Measurements from ENCODE around the gene DEGS2. TPM values are rescaled to one million over a fixed set of nuclear protein-coding genes. Genes with fewer than 3 reads are reported as not detected.

Gene DEGS2
- total and polyA plus RNA-seq, 2 of the 13 experiments (the other 11 are each of a cell fraction or from before 2014, with no cell fraction given): 0.09 TPM

DNA sequence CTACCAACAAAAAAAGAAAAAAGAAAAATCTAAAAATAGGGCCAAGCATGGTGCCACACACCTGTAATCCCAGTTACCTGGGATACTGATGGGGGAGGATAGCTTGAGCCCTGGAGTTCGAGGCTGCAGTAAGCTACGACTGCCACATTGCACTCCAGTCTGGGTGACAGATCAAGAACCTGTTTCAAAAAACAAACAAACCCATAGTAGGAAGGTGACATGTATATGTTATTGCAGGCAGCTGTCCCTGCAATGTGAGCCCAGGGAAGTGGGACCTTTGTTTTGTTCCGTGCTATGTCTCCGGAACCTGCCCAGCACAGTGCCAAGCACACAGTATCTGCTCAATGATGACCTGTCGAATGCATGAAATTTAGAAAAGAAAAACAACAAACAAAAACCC, 42.3 kb upstream of the DEGS2 start:
- WGBS (ENCODE audit: low lambda C conversion rate): 37% methylated on average over 5 of the region's 5 CpGs
- Histone ChIP-seq H3K27me3 (ENCODE audit: control insufficient read depth in 1 of 2, insufficient read depth in 2 of 2, low read length in 2 of 2) (no peaks in the 10 kb centered on the region), H3K27ac (ENCODE audit: extremely low read length, insufficient read depth, low read length) (no peak overlapping the region), H3K36me3 (replicated peaks in 1 of 2; ENCODE audit: control insufficient read depth in 1 of 2, insufficient read depth in 2 of 2, low read length in 2 of 2) (no peaks in the 10 kb centered on the region), H4K20me1 (ENCODE audit: insufficient read depth, low read length) (no peaks in the 10 kb centered on the region), H3K9me3 (ENCODE audit: low read length) (no peaks in the 10 kb centered on the region), H3K9ac (ENCODE audit: insufficient read depth, low read depth, low read length) (no peak overlapping the region), H3K4me1 (ENCODE audit: insufficient read depth, low read length) (peaks cover 52% of the 10 kb centered on the region), H3K79me2 (ENCODE audit: insufficient read depth, low read length) (no peaks in the 10 kb centered on the region), H3K4me2 (ENCODE audit: low read depth, low read length) (no peak overlapping the region), H2AFZ (ENCODE audit: low read length) (peak overlapping the region; percentile 52), H3K4me3 (replicated peaks in 1 of 3; ENCODE audit: insufficient read depth in 1 of 3, low read depth in 2 of 3, low read length in 3 of 3) (no peak overlapping the region)
- ATAC-seq: peak; percentile 51
- CTCF ChIA-PET (ENCODE audit: low intra/inter-chr PET ratio, low total read pairs): no interaction called here
- TF ChIP-seq HNF4A (CRISPR knock-in tag; IDR thresholded peaks at IDR 0.05) (0 out of 2 replicates have a peak, but pooled peaks have one; percentile 4), KLF11 (CRISPR knock-in tag; IDR thresholded peaks at IDR 0.05) (no peak), POGZ (CRISPR knock-in tag; IDR thresholded peaks at IDR 0.05) (no peak)
- TF ChIP-seq, protein P1, sequence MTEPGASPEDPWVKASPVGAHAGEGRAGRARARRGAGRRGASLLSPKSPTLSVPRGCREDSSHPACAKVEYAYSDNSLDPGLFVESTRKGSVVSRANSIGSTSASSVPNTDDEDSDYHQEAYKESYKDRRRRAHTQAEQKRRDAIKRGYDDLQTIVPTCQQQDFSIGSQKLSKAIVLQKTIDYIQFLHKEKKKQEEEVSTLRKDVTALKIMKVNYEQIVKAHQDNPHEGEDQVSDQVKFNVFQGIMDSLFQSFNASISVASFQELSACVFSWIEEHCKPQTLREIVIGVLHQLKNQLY (CRISPR knock-in tag; IDR thresholded peaks at IDR 0.05): no peak
- in situ Hi-C loops (cut with HindIII; ENCODE audit: extremely low pct_ligation_motif_present, low pct_unique_long_range_greater_than_20kb): no loop called here
- peak; percentile 72 for FAIRE-seq
- intact Hi-C loops (cut with micrococcal nuclease; ENCODE audit: unreplicated experiment): no loop called here
- peak; percentile 46 for DNase-seq (ENCODE audit: low spot score)
- POLR2A ChIA-PET: interaction anchor here (1.1 kb wide), 1 partner anchor 9 kb away, joined by 6 read pairs; no protein-coding TSS in a partner anchor
- no TSS peak for BruUV-seq (replicated peaks)

DNA sequence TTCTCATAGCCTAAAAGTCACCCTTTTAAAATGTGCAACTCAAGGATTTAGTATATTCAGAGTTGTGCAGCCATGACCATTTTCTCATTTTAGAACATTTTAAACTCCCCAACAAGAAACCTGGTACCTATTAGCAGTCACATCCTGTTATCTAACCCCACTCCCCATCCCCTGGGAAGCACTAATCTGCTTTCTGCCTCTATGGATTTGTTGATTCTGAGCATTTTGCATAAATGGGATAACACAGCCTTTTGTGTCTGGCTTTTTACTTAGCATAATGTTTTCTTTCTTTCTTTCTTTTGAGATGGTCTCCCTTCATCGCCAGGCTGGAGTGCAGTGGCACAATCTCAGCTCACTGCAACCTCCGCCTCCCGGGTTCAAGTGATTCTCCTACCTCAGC, 40.9 kb upstream of the DEGS2 start:
- 90% methylated on average over 3 of the region's 3 CpGs for WGBS (ENCODE audit: low lambda C conversion rate)
- Histone ChIP-seq H4K20me1 (ENCODE audit: insufficient read depth, low read length) (no peaks in the 10 kb centered on the region), H3K27ac (ENCODE audit: extremely low read length, insufficient read depth, low read length) (no peak overlapping the region), H3K4me3 (replicated peaks in 1 of 3; ENCODE audit: insufficient read depth in 1 of 3, low read depth in 2 of 3, low read length in 3 of 3) (no peak overlapping the region), H2AFZ (ENCODE audit: low read length) (no peak overlapping the region), H3K27me3 (ENCODE audit: control insufficient read depth in 1 of 2, insufficient read depth in 2 of 2, low read length in 2 of 2) (no peaks in the 10 kb centered on the region), H3K9ac (ENCODE audit: insufficient read depth, low read depth, low read length) (no peak overlapping the region), H3K4me1 (ENCODE audit: insufficient read depth, low read length) (peaks cover 46% of the 10 kb centered on the region), H3K4me2 (ENCODE audit: low read depth, low read length) (no peak overlapping the region), H3K36me3 (replicated peaks in 1 of 2; ENCODE audit: control insufficient read depth in 1 of 2, insufficient read depth in 2 of 2, low read length in 2 of 2) (no peaks in the 10 kb centered on the region), H3K79me2 (ENCODE audit: insufficient read depth, low read length) (no peaks in the 10 kb centered on the region), H3K9me3 (ENCODE audit: low read length) (no peaks in the 10 kb centered on the region)
- in situ Hi-C loops (cut with HindIII; ENCODE audit: extremely low pct_ligation_motif_present, low pct_unique_long_range_greater_than_20kb): no loop called here
- POLR2A ChIA-PET: no interaction called here
- FAIRE-seq: no peak
- DNase-seq (ENCODE audit: low spot score): no peak
- BruUV-seq (replicated peaks): no TSS peak
- CTCF ChIA-PET (ENCODE audit: low intra/inter-chr PET ratio, low total read pairs): no interaction called here
- no peak for ATAC-seq
- intact Hi-C loops (cut with micrococcal nuclease; ENCODE audit: unreplicated experiment): no loop called here
- TF ChIP-seq ZNF274 (CRISPR knock-in tag; IDR thresholded peaks at IDR 0.05) (no peak), ZKSCAN1 (IDR thresholded peaks at IDR 0.05; ENCODE audit: low read length) (no peak), SAP130 (CRISPR knock-in tag; IDR thresholded peaks at IDR 0.05; ENCODE audit: low read depth) (no peak)
- TF ChIP-seq, protein P2, sequence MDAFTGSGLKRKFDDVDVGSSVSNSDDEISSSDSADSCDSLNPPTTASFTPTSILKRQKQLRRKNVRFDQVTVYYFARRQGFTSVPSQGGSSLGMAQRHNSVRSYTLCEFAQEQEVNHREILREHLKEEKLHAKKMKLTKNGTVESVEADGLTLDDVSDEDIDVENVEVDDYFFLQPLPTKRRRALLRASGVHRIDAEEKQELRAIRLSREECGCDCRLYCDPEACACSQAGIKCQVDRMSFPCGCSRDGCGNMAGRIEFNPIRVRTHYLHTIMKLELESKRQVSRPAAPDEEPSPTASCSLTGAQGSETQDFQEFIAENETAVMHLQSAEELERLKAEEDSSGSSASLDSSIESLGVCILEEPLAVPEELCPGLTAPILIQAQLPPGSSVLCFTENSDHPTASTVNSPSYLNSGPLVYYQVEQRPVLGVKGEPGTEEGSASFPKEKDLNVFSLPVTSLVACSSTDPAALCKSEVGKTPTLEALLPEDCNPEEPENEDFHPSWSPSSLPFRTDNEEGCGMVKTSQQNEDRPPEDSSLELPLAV (CRISPR knock-in tag; conservative IDR thresholded peaks at IDR 0.05; ENCODE audit: low read depth): no peak
- TF ChIP-seq, protein P3, sequence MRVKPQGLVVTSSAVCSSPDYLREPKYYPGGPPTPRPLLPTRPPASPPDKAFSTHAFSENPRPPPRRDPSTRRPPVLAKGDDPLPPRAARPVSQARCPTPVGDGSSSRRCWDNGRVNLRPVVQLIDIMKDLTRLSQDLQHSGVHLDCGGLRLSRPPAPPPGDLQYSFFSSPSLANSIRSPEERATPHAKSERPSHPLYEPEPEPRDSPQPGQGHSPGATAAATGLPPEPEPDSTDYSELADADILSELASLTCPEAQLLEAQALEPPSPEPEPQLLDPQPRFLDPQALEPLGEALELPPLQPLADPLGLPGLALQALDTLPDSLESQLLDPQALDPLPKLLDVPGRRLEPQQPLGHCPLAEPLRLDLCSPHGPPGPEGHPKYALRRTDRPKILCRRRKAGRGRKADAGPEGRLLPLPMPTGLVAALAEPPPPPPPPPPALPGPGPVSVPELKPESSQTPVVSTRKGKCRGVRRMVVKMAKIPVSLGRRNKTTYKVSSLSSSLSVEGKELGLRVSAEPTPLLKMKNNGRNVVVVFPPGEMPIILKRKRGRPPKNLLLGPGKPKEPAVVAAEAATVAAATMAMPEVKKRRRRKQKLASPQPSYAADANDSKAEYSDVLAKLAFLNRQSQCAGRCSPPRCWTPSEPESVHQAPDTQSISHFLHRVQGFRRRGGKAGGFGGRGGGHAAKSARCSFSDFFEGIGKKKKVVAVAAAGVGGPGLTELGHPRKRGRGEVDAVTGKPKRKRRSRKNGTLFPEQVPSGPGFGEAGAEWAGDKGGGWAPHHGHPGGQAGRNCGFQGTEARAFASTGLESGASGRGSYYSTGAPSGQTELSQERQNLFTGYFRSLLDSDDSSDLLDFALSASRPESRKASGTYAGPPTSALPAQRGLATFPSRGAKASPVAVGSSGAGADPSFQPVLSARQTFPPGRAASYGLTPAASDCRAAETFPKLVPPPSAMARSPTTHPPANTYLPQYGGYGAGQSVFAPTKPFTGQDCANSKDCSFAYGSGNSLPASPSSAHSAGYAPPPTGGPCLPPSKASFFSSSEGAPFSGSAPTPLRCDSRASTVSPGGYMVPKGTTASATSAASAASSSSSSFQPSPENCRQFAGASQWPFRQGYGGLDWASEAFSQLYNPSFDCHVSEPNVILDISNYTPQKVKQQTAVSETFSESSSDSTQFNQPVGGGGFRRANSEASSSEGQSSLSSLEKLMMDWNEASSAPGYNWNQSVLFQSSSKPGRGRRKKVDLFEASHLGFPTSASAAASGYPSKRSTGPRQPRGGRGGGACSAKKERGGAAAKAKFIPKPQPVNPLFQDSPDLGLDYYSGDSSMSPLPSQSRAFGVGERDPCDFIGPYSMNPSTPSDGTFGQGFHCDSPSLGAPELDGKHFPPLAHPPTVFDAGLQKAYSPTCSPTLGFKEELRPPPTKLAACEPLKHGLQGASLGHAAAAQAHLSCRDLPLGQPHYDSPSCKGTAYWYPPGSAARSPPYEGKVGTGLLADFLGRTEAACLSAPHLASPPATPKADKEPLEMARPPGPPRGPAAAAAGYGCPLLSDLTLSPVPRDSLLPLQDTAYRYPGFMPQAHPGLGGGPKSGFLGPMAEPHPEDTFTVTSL (CRISPR knock-in tag; IDR thresholded peaks at IDR 0.05; ENCODE audit: borderline replicate concordance): no peak

Data from HepG2 (cell line).